H9 (cell line): Measurements from ENCODE around the gene WDR59. TPM values are rescaled to one million over a fixed set of nuclear protein-coding genes. Genes with fewer than 3 reads are reported as not detected.

Experiments
- DNase-seq: peaks from one replicate; pipeline ENCODE4 v3.0.0-alpha.2; 2017
- H2AFZ ChIP-seq: one replicate; pipeline ENCODE4 v1.6.1; 2013; ENCODE audit warnings: mild to moderate bottlenecking, low read length, control low read depth, moderate library complexity
- H2AK5ac ChIP-seq: 2 replicates; pipeline ENCODE4 v1.6.1; 2013; ENCODE audit warnings: low read length, control low read depth, mixed read lengths; ENCODE audit not compliant: insufficient read length
- H2BK120ac ChIP-seq: one replicate; pipeline ENCODE4 v1.6.1; 2013; ENCODE audit warnings: low read depth, mild to moderate bottlenecking, low read length, control low read depth, inconsistent platforms; ENCODE audit not compliant: poor library complexity, severe bottlenecking
- H2BK12ac ChIP-seq: 2 replicates; pipeline ENCODE4 v1.6.1; 2013; ENCODE audit warnings: low read length, control low read depth, mixed read lengths, low read depth; ENCODE audit not compliant: insufficient read length
- H2BK15ac ChIP-seq: 2 replicates; pipeline ENCODE4 v1.6.1; 2013; ENCODE audit warnings: low read depth, low read length, control low read depth
- H2BK20ac ChIP-seq: one replicate; pipeline ENCODE4 v1.6.1; 2013; ENCODE audit warnings: low read depth, mild to moderate bottlenecking, low read length, control low read depth, inconsistent platforms; ENCODE audit not compliant: poor library complexity, severe bottlenecking
- H2BK5ac ChIP-seq: 2 replicates; pipeline ENCODE4 v1.6.1; 2013; ENCODE audit warnings: low read length, control low read depth, mixed read lengths; ENCODE audit not compliant: insufficient read length
- H3K14ac ChIP-seq: 2 replicates; pipeline ENCODE4 v1.6.1; 2013; ENCODE audit warnings: low read length, control low read depth; ENCODE audit not compliant: insufficient read depth
- H3K18ac ChIP-seq: 2 replicates; pipeline ENCODE4 v1.6.1; 2013; ENCODE audit warnings: low read depth, mild to moderate bottlenecking, mixed read lengths, low read length, control low read depth; ENCODE audit not compliant: insufficient read length
- H3K23ac ChIP-seq: 2 replicates; pipeline ENCODE4 v1.6.1; 2013; ENCODE audit warnings: low read length, control low read depth, mixed read lengths, low read depth; ENCODE audit not compliant: insufficient read length
- H3K23me2 ChIP-seq: 2 replicates; pipeline ENCODE4 v1.6.1; 2013; ENCODE audit warnings: low read depth, mild to moderate bottlenecking, mixed read lengths, low read length, control low read depth; ENCODE audit not compliant: insufficient read length, poor library complexity, severe bottlenecking
- H3K27ac ChIP-seq: 2 replicates; pipeline ENCODE4 v1.5.1; 2013; ENCODE audit warnings: low read length, control low read depth, mixed read lengths, low read depth; ENCODE audit not compliant: insufficient read length
- H3K27me3 ChIP-seq: 2 replicates; pipeline ENCODE4 v1.6.1; 2013; ENCODE audit warnings: low read length, control low read depth, inconsistent platforms; ENCODE audit not compliant: insufficient read depth
- H3K4ac ChIP-seq: 2 replicates; pipeline ENCODE4 v1.6.1; 2013; ENCODE audit warnings: low read depth, mild to moderate bottlenecking, control low read depth, inconsistent platforms, low read length, moderate library complexity
- H3K4me1 ChIP-seq: 2 replicates; pipeline ENCODE4 v1.6.1; 2013; ENCODE audit warnings: low read length, control low read depth, inconsistent platforms; ENCODE audit not compliant: insufficient read depth
- H3K4me2 ChIP-seq: 2 replicates; pipeline ENCODE4 v1.6.1; 2013; ENCODE audit warnings: low read length, control low read depth, mixed read lengths; ENCODE audit not compliant: insufficient read length, insufficient read depth
- H3K56ac ChIP-seq: 2 replicates; pipeline ENCODE4 v1.6.1; 2013; ENCODE audit warnings: low read depth, mild to moderate bottlenecking, mixed read lengths, low read length, control low read depth; ENCODE audit not compliant: insufficient read length
- H3K79me1 ChIP-seq: 2 replicates; pipeline ENCODE4 v1.6.1; 2013; ENCODE audit warnings: low read depth, mild to moderate bottlenecking, moderate library complexity, low read length, control low read depth, inconsistent platforms; ENCODE audit not compliant: insufficient read depth, poor library complexity, severe bottlenecking
- H3K79me2 ChIP-seq: 2 replicates; pipeline ENCODE4 v1.6.1; 2013; ENCODE audit warnings: low read length, control low read depth, inconsistent platforms; ENCODE audit not compliant: insufficient read depth
- H3K9ac ChIP-seq: 2 replicates; pipeline ENCODE4 v1.6.1; 2013; ENCODE audit warnings: low read length, control low read depth, mixed read lengths; ENCODE audit not compliant: insufficient read length; ENCODE audit errors: extremely low read depth
- H3K9me3 ChIP-seq: one replicate; pipeline ENCODE4 v1.6.1; 2013; ENCODE audit warnings: low read depth, low read length, inconsistent platforms; ENCODE audit not compliant: control insufficient read depth
- H3T11ph ChIP-seq: one replicate; pipeline ENCODE4 v1.6.1; 2013; ENCODE audit warnings: mild to moderate bottlenecking, low read length, control low read depth, inconsistent platforms
- H4K20me1 ChIP-seq: one replicate; pipeline ENCODE4 v1.6.1; 2013; ENCODE audit not compliant: control insufficient read depth, insufficient read length, insufficient read depth
- H4K5ac ChIP-seq: 2 replicates; pipeline ENCODE4 v1.6.1; 2013; ENCODE audit warnings: low read depth, mild to moderate bottlenecking, mixed read lengths, low read length, control low read depth; ENCODE audit not compliant: insufficient read length
- H4K8ac ChIP-seq: replicated peaks from 2 replicates; pipeline ENCODE4 v1.6.1; 2013; ENCODE audit warnings: low read length, control low read depth, mixed read lengths, low read depth; ENCODE audit not compliant: insufficient read length
- H4K91ac ChIP-seq: 2 replicates; pipeline ENCODE4 v1.6.1; 2013; ENCODE audit warnings: low read depth, mild to moderate bottlenecking, moderate library complexity, mixed read lengths, low read length, control low read depth; ENCODE audit not compliant: insufficient read length
- H3K27ac Mint-ChIP-seq, 3 experiments: 2 replicates in 2 of 3; 3 replicates in 1 of 3; pipeline ENCODE4 v1.8.0; 2020 to 2021; ENCODE audit warnings: mixed read lengths in 3 of 3, mild to moderate bottlenecking in 1 of 3, moderate library complexity in 1 of 3
- H3K27me3 Mint-ChIP-seq: 2 replicates; pipeline ENCODE4 v1.8.0; 2021; ENCODE audit warnings: low read depth, mild to moderate bottlenecking, moderate library complexity, mixed read lengths
- H3K36me3 Mint-ChIP-seq, 3 experiments: 2 replicates in 2 of 3; 3 replicates in 1 of 3; pipeline ENCODE4 v1.8.0; 2020 to 2021; ENCODE audit warnings: low read depth in 3 of 3, mixed read lengths in 3 of 3; ENCODE audit not compliant: insufficient read depth in 1 of 3
- H3K4me1 Mint-ChIP-seq, 2 experiments: 2 replicates each; pipeline ENCODE4 v1.8.0; 2020; ENCODE audit warnings: mixed read lengths in 2 of 2
- H3K4me3 Mint-ChIP-seq, 2 experiments: 2 replicates in 1 of 2; 3 replicates in 1 of 2; pipeline ENCODE4 v1.8.0; 2020 to 2021; ENCODE audit warnings: mild to moderate bottlenecking in 2 of 2, mixed read lengths in 2 of 2, moderate library complexity in 1 of 2
- H3K9me3 Mint-ChIP-seq, 2 experiments: 2 replicates in 1 of 2; 3 replicates in 1 of 2; pipeline ENCODE4 v1.8.0; 2020; ENCODE audit warnings: mild to moderate bottlenecking in 2 of 2, mixed read lengths in 2 of 2, moderate library complexity in 1 of 2
- CTCF ChIP-seq: fragments of 200-600 bp; sonication (generic); conservative IDR thresholded peaks from 3 replicates; pipeline ENCODE4 v1.8.0; 2021; ENCODE audit warnings: antibody characterized with exemption, mild to moderate bottlenecking
- WGBS: extraction: QIAGEN DNeasy Blood & Tissue Kit; methylation state at CpG from one replicate; pipeline ENCODE4 v1.1.7; 2013; ENCODE audit warnings: missing lambda C conversion rate, low lambda C conversion rate, mixed read lengths; ENCODE audit not compliant: insufficient read length; ENCODE audit errors: extremely low coverage; 5-methylcytosine and 5-hydroxymethylcytosine counted together
- total RNA-seq: library from RNA; stranded (reverse); gene quantifications from 2 replicates; pipeline ENCODE4 v1.2.1, GENCODE V29; 2021

WDR59 gene
- total RNA-seq, 1 experiment from 2014 or later = 97.5 TPM

- peak; percentile 91 for TF ChIP-seq CTCF
- no peak within 1 kb of the TSS for H2BK15ac ChIP-seq
- no peak within 1 kb of the TSS for H3T11ph ChIP-seq
- H2BK5ac ChIP-seq = no peak within 1 kb of the TSS
- no peaks in the 10 kb centered on the region for H4K20me1 ChIP-seq
- peaks cover 39 to 43% of the 10 kb centered on the region in 2 experiments for H3K4me1 Mint-ChIP-seq
- H3K18ac ChIP-seq = peak within 1 kb of the TSS; percentile 50
- no peak within 1 kb of the TSS for H2BK20ac ChIP-seq
- no peak within 1 kb of the TSS for H3K27ac ChIP-seq
- no peak within 1 kb of the TSS for H2AK5ac ChIP-seq
- no peak within 1 kb of the TSS for H2BK120ac ChIP-seq
- H3K79me2 ChIP-seq = peaks cover 15% of the 10 kb centered on the region; the same call in 1 of the 2 replicates
- H4K91ac ChIP-seq = no peak within 1 kb of the TSS
- WGBS = no CpG with 5 or more reads among the region's 73 CpGs
- H3K56ac ChIP-seq = no peak within 1 kb of the TSS
- peaks cover 6% of the 10 kb centered on the region for H3K79me1 ChIP-seq
- H3K4me2 ChIP-seq = peak within 1 kb of the TSS; percentile 67
- no peak within 1 kb of the TSS for H3K4ac ChIP-seq
- H3K23ac ChIP-seq = no peak within 1 kb of the TSS
- H4K5ac ChIP-seq = no peak within 1 kb of the TSS
- no peaks in the 10 kb centered on the region for H3K9me3 Mint-ChIP-seq
- peak within 1 kb of the TSS; percentile 18 to 89 (median 86) for H3K27ac Mint-ChIP-seq
- H3K27me3 ChIP-seq = no peaks in the 10 kb centered on the region
- H2BK12ac ChIP-seq = no peak within 1 kb of the TSS
- H4K8ac ChIP-seq = no peak within 1 kb of the TSS
- H3K36me3 Mint-ChIP-seq = peaks cover 2 to 14% (median 12%) of the 10 kb centered on the region in 3 experiments; a peak in 5 of 7 replicates
- peak; percentile 89 for DNase-seq
- no peaks in the 10 kb centered on the region for H3K9me3 ChIP-seq
- H3K9ac ChIP-seq = no peak within 1 kb of the TSS
- H3K27me3 Mint-ChIP-seq = peaks cover 5% of the 10 kb centered on the region
- peak within 1 kb of the TSS; percentile 80 to 87 for H3K4me3 Mint-ChIP-seq
- H3K14ac ChIP-seq = no peak within 1 kb of the TSS; the same call in 1 of the 2 replicates
- H3K23me2 ChIP-seq = peaks cover 16% of the 10 kb centered on the region
- H3K4me1 ChIP-seq = peaks cover 3% of the 10 kb centered on the region; the same call in 1 of the 2 replicates
- no peak within 1 kb of the TSS for H2AFZ ChIP-seq
These were observed 13.7 kb upstream of the WDR59 start, which contains the start of gene ZNRF1 for GRCh38 chr16:74998481-74999218. ZNRF1 (plus strand) TSS chr16:74999024; CDS start chr16:74999672, 648 bp downstream.
